HG03571 (cell line): ENCODE data around the gene OR8K1.

ENCODE experiments used
- ATAC-seq: cut with Tn5 transposase; IDR thresholded peaks from one replicate; pipeline ENCODE4 v1.9.1; 2021; ENCODE audit not compliant: unreplicated experiment

The OR8K1 gene

DNA sequence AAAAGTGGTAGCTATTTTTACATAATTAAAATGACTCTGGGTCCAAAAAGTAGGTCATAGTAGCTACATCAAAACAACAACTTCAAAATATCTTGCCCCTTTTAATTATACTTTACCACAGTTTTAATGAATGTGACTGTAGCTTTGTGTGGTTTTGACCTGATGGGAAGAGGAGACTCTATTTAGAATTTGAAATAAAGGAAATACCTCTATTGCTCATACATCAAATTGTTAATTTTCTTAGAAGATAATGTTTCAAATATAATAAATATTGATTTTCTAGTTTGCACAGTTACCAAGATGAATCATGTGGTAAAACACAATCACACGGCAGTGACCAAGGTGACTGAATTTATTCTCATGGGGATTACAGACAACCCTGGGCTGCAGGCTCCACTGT lies at the start of gene OR8K1:
Gene OR8K1, plus strand, starts transcription at position 301 of the 400 bp plus-strand sequence. Its CDS starts 0 bp downstream, at position 301.
- ATAC-seq: no peak

- ATAC-seq: no peak
Measured at GRCh38 chr11:56296898-56297297, 48.9 kb upstream of the OR8K1 start.

- ATAC-seq: no peak
Measured at GRCh38 chr11:56307836-56308235, 38.0 kb upstream of the OR8K1 start.

DNA sequence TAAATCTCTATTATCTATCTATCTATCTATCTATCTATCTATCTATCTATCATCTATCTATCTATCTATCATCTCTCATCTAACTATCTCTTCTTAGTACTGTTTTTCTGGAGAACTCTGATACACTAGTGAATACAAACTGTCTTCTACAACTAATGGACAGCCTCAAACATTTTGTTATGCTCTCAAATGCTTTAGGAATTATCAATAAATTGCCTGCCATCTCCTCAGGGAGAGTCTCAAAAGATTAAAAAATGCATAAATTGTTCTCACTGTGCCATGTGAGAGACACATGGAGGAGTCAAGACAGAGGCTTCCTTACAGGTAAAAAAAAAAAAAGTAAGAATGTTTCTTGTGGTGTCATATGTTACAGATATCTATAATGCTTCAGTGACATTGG lies 31.0 kb upstream of the OR8K1 start, which contains the start of gene OR8K3:
Gene OR8K3, plus strand, starts transcription at position 301 of the 400 bp plus-strand sequence. CDS start 3,163 bp downstream, outside the sequence.
- no peak for ATAC-seq

GRCh38 chr11:56331861-56332491 lies 13.9 kb upstream of the OR8K1 start:
- ATAC-seq: no peak

GRCh38 chr11:56333156-56333555 lies 12.7 kb upstream of the OR8K1 start:
- no peak for ATAC-seq

GRCh38 chr11:56340289-56340688 lies 5.5 kb upstream of the OR8K1 start:
- ATAC-seq: no peak

DNA sequence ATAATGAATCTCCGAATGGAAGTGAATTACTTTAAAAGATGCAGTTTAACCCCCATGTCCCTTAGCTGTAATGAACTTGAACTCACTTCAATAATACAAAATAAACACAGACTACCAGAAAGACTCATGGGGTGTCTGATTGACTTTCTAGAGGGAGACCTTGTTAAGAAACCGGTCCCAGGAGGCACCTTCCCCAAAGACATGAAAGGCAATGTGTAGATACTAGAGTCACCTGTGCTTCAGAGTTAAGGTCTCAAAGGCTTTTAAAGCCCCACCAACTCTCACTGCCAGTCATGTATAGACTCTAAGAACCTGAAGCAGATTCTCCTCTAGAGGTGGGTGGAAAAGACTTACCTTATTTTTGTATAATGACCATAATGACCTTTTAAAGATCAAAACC lies 8.2 kb downstream of the OR8K1 start, which contains the start of gene OR8J1:
Gene OR8J1, plus strand, starts transcription at position 301 of the 400 bp plus-strand sequence. CDS start 5,956 bp downstream, outside the sequence.
- no peak for ATAC-seq

- no peak for ATAC-seq
Measured at GRCh38 chr11:56375324-56375723, 29.5 kb downstream of the OR8K1 start, which contains the start of gene OR8U1. OR8U1 (plus strand) TSS chr11:56375624; CDS start chr11:56375624, 0 bp downstream.

DNA sequence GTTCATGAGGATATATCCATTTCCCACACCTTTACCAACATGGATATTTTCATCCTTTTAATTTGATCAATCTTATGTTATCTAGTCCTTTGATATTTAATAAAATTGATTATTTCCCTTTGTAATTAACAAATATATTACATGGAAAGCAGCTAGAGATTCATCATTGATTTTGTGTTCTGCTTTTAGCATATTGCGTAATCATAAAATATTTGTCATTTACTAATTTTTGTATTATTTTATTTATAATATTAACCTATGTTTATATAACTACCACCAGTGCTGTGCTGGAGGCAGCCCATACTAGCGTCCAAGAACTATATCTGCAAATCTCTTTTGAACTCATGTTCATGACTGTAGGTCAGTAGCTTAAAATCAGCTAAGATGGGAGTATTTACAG lies 34.3 kb downstream of the OR8K1 start:
- ATAC-seq: no peak

DNA sequence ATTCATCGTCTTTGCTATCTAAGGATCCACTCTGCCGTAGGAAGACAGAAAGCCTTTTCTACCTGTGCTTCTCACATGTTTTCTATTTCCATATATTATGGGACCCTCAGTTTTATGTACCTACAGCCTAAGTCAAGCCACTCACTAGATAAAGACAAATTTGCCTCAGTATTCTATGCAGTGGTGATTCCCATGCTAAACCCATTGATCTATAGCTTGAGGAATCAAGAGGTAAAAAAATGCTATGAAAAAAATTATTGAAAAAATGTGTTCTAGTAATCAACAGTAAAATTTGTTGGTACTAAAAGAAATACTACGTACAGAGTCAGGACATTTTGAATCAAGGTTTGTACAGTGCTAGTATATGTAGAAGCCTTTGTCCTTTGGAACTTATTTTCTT lies 48.5 kb downstream of the OR8K1 start:
- ATAC-seq: no peak

- ATAC-seq: no peak
Measured at GRCh38 chr11:56396047-56396446, 50.2 kb downstream of the OR8K1 start.
